ENCODE data around the gene SYT3.

- no peak for TF ChIP-seq YY1 (IDR thresholded peaks at IDR 0.05; ENCODE audit: insufficient read depth, insufficient read length)
- no peak for TF ChIP-seq SUZ12 (IDR thresholded peaks at IDR 0.05; ENCODE audit: extremely low read depth, insufficient read depth, insufficient read length)
Observed at GRCh38 chr19:50590191-50590590, 49.5 kb downstream of the SYT3 start.
